Measurements from ENCODE around the gene GPR39.

DNA sequence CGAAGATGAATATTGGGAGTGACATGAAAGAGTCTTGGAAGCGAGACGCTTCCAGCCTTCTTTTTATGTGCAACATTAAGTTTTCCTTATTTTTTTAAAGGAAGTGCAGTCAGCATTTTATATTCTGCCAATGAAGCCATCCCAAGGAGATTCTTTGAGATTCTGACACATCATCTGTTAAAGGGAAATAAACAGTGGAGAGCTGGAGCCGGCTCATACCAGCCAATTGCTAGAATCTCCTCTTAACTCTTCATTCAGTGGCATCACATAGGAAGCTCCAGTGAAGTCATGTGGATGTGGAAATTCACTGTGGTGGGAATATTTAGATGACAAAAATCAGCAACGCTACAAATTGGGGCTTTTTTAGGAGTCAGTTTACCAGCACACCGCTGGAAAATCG, 23.7 kb upstream of the GPR39 start:
- TF ChIP-seq CTCF (IDR thresholded peaks at IDR 0.05) = no peak
- no peak for TF ChIP-seq POLR2AphosphoS5 (IDR thresholded peaks at IDR 0.05; ENCODE audit: low read depth, low read length)
- no peak for TF ChIP-seq TCF7L2 (IDR thresholded peaks at IDR 0.05; ENCODE audit: low read depth, low read length)
- TF ChIP-seq SIN3A (IDR thresholded peaks at IDR 0.05; ENCODE audit: borderline replicate concordance, insufficient read depth, low read depth, low read length) = no peak

All from Panc1 (cell line).